PC-3 (cell line): Measurements from ENCODE around the gene CELF1. TPM values are rescaled to one million over a fixed set of nuclear protein-coding genes. Genes with fewer than 3 reads are reported as not detected.
A peak's percentile ranks its signal among the peaks of the same experiment; 100 is the strongest.

Source experiments
- ATAC-seq: fragments of 200-7000 bp; cut with Tn5 transposase; 2 replicates; pipeline ENCODE4 v1.9.1; 2020; ENCODE audit warnings: mild to moderate bottlenecking, moderate library complexity
- BruUV-seq: library from RNA; stranded (reverse); fragments of 400-500 nt; replicated peaks from 2 replicates; lab custom pipeline; 2021; lab: Mats Ljungman, UMichigan
- CTCF ChIA-PET: fragments of 300-600 bp; sonication (Branson Sonifier 250); formaldehyde crosslinking; loops from one replicate; lab custom pipeline; 2022; ENCODE audit warnings: antibody characterized with exemption; lab: Charles Lee
- POLR2A ChIA-PET: fragments of 300-600 bp; sonication (Branson Sonifier 250); formaldehyde crosslinking; loops from one replicate; lab custom pipeline; 2022; ENCODE audit warnings: antibody characterized with exemption; ENCODE audit not compliant: unreplicated experiment; lab: Charles Lee
- DNase-seq: peaks from one replicate; pipeline ENCODE4 v3.0.0-alpha.2; 2015
- H2AFZ ChIP-seq: fragments of 300-600 bp; sonication (generic); 2 replicates; pipeline ENCODE4 v1.6.0; 2016; ENCODE audit warnings: antibody characterized with exemption, low read length
- H3F3A ChIP-seq: fragments of 300-600 bp; sonication (generic); one replicate; pipeline ENCODE4 v1.6.0; 2017; ENCODE audit warnings: antibody characterized with exemption, low read length, control low read depth, mild to moderate bottlenecking; ENCODE audit not compliant: unreplicated experiment
- H3K27ac ChIP-seq: fragments of 300-600 bp; sonication (generic); 2 replicates; pipeline ENCODE4 v1.5.1; 2016; ENCODE audit warnings: mild to moderate bottlenecking, low read length
- H3K27me3 ChIP-seq: fragments of 300-600 bp; sonication (generic); 2 replicates; pipeline ENCODE4 v1.6.1; 2016; ENCODE audit warnings: low read length, mixed read lengths
- H3K36me3 ChIP-seq: fragments of 300-600 bp; sonication (generic); 2 replicates; pipeline ENCODE4 v1.6.1; 2016; ENCODE audit warnings: low read depth, mixed run types, low read length, mixed read lengths
- H3K4me1 ChIP-seq: fragments of 300-600 bp; sonication (generic); 2 replicates; pipeline ENCODE4 v1.5.1; 2016; ENCODE audit warnings: low read length; ENCODE audit not compliant: insufficient read depth
- H3K4me2 ChIP-seq: fragments of 300-600 bp; sonication (generic); 2 replicates; pipeline ENCODE4 v1.6.0; 2016; ENCODE audit warnings: low read length
- H3K4me3 ChIP-seq: fragments of 300-600 bp; sonication (generic); 2 replicates; pipeline ENCODE4 v1.5.1; 2016; ENCODE audit warnings: mild to moderate bottlenecking, low read length, mixed read lengths
- H3K79me2 ChIP-seq: fragments of 300-600 bp; sonication (generic); 2 replicates; pipeline ENCODE4 v1.6.1; 2017; ENCODE audit warnings: low read length, mixed read lengths
- H3K9ac ChIP-seq: fragments of 300-600 bp; sonication (generic); 2 replicates; pipeline ENCODE4 v1.6.0; 2016; ENCODE audit warnings: mild to moderate bottlenecking, low read length
- H3K9me2 ChIP-seq: fragments of 300-600 bp; sonication (generic); replicated peaks from 2 replicates; pipeline ENCODE4 v1.6.1; 2016; ENCODE audit warnings: mixed run types, low read length, mixed read lengths
- H3K9me3 ChIP-seq: fragments of 300-600 bp; sonication (generic); 2 replicates; pipeline ENCODE4 v1.6.1; 2016; ENCODE audit warnings: low read length, mixed read lengths
- H4K20me1 ChIP-seq: fragments of 300-600 bp; sonication (generic); 2 replicates; pipeline ENCODE4 v1.6.1; 2016; ENCODE audit warnings: low read length, mixed read lengths
- EZH2 ChIP-seq: fragments of 300-600 bp; sonication (generic); IDR thresholded peaks from one replicate; pipeline ENCODE4 v1.6.1; 2017; ENCODE audit warnings: antibody characterized with exemption, mild to moderate bottlenecking, low read length; ENCODE audit not compliant: unreplicated experiment
- EZH2phosphoT487 ChIP-seq: fragments of 300-600 bp; sonication (generic); IDR thresholded peaks from 2 replicates; pipeline ENCODE4 v1.6.1; 2018; ENCODE audit warnings: mild to moderate bottlenecking, antibody characterized with exemption, low read length, borderline replicate concordance
- intact Hi-C: fragments of 100-400 bp; cut with micrococcal nuclease; formaldehyde crosslinking; loops from 2 replicates; pipeline ENCODE4 v1.9.0; 2023
- total RNA-seq: library from RNA; depleted of rRNA; stranded (reverse); fragments of >200 nt; gene quantifications from 2 replicates; pipeline ENCODE4 v1.2.3, GENCODE V29; 2014
- TF ChIP-seq, protein P1 (sequence below): fragments of 300-600 bp; sonication (generic); conservative IDR thresholded peaks from 2 replicates; pipeline ENCODE4 v1.5.1; 2017; ENCODE audit warnings: antibody characterized with exemption, low read depth, mild to moderate bottlenecking, low read length

Gene CELF1
- total RNA-seq, 1 experiment from 2014 or later = 80.1 TPM

GRCh38 chr11:47443028-47443700 is 109.8 kb downstream of the CELF1 start:
- no peak for TF ChIP-seq EZH2phosphoT487
- TF ChIP-seq, protein P1, sequence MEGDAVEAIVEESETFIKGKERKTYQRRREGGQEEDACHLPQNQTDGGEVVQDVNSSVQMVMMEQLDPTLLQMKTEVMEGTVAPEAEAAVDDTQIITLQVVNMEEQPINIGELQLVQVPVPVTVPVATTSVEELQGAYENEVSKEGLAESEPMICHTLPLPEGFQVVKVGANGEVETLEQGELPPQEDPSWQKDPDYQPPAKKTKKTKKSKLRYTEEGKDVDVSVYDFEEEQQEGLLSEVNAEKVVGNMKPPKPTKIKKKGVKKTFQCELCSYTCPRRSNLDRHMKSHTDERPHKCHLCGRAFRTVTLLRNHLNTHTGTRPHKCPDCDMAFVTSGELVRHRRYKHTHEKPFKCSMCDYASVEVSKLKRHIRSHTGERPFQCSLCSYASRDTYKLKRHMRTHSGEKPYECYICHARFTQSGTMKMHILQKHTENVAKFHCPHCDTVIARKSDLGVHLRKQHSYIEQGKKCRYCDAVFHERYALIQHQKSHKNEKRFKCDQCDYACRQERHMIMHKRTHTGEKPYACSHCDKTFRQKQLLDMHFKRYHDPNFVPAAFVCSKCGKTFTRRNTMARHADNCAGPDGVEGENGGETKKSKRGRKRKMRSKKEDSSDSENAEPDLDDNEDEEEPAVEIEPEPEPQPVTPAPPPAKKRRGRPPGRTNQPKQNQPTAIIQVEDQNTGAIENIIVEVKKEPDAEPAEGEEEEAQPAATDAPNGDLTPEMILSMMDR = no peak
- TF ChIP-seq EZH2 = no peak
- ATAC-seq = peak; percentile 51; the same call in 1 of the 2 replicates

GRCh38 chr11:47442514-47442913 is 110.4 kb downstream of the CELF1 start:
- no peaks in the 10 kb centered on the region for H3K9me3 ChIP-seq
- TF ChIP-seq, protein P1 = no peak
- TF ChIP-seq EZH2phosphoT487 (no peak), EZH2 (no peak)
- ChIA-PET CTCF (no interaction called here), POLR2A (no interaction called here)
- no peaks in the 10 kb centered on the region for H3K36me3 ChIP-seq
- no peak for ATAC-seq
- no peak overlapping the region for H2AFZ ChIP-seq
- intact Hi-C loops = no loop called here
- H3K79me2 ChIP-seq = no peaks in the 10 kb centered on the region
- DNase-seq = no peak
- no peak overlapping the region for H3K27ac ChIP-seq
- no peaks in the 10 kb centered on the region for H4K20me1 ChIP-seq
- H3K4me1 ChIP-seq = no peaks in the 10 kb centered on the region
- no TSS peak for BruUV-seq
- H3K4me2 ChIP-seq = no peak overlapping the region
- H3K27me3 ChIP-seq = no peaks in the 10 kb centered on the region
- no peaks in the 10 kb centered on the region for H3K9me2 ChIP-seq
- H3F3A ChIP-seq = no peaks in the 10 kb centered on the region
- no peak overlapping the region for H3K4me3 ChIP-seq
- no peak overlapping the region for H3K9ac ChIP-seq

More at GRCh38 chr11:47443028-47443700, 109.8 kb downstream of the CELF1 start:
- H2AFZ ChIP-seq = no peak overlapping the region
- H3K9me3 ChIP-seq = no peaks in the 10 kb centered on the region
- no peak overlapping the region for H3K27ac ChIP-seq
- no peak overlapping the region for H3K4me2 ChIP-seq
- ChIA-PET CTCF (no interaction called here), POLR2A (interaction anchor here (0.6 kb wide), 1 partner anchor 1506 kb away, joined by 5 read pairs; no protein-coding TSS in a partner anchor)
- H4K20me1 ChIP-seq = no peaks in the 10 kb centered on the region
- no peak for DNase-seq
- H3F3A ChIP-seq = no peaks in the 10 kb centered on the region
- no peaks in the 10 kb centered on the region for H3K9me2 ChIP-seq
- H3K79me2 ChIP-seq = no peaks in the 10 kb centered on the region
- no peak overlapping the region for H3K4me3 ChIP-seq
- no peak overlapping the region for H3K9ac ChIP-seq
- no peaks in the 10 kb centered on the region for H3K27me3 ChIP-seq
- intact Hi-C loops = no loop called here
- BruUV-seq = no TSS peak
- no peaks in the 10 kb centered on the region for H3K36me3 ChIP-seq
- no peaks in the 10 kb centered on the region for H3K4me1 ChIP-seq

GRCh38 chr11:47441421-47441820 is 111.5 kb downstream of the CELF1 start:
- Histone ChIP-seq H3K4me1 (no peaks in the 10 kb centered on the region), H3K9me3 (no peaks in the 10 kb centered on the region), H2AFZ (no peak overlapping the region), H3K4me2 (no peak overlapping the region), H3K4me3 (no peak overlapping the region), H3K79me2 (no peaks in the 10 kb centered on the region), H3K9ac (no peak overlapping the region), H3K27me3 (no peaks in the 10 kb centered on the region), H3K27ac (no peak overlapping the region), H3K36me3 (no peaks in the 10 kb centered on the region), H3K9me2 (no peaks in the 10 kb centered on the region), H3F3A (no peaks in the 10 kb centered on the region), H4K20me1 (no peaks in the 10 kb centered on the region)
- ChIA-PET POLR2A (no interaction called here), CTCF (no interaction called here)
- ATAC-seq = no peak
- TF ChIP-seq EZH2 (no peak), EZH2phosphoT487 (no peak)
- TF ChIP-seq, protein P1 = no peak
- intact Hi-C loops = no loop called here
- DNase-seq = no peak
- no TSS peak for BruUV-seq
